Natural killer cell (primary cell): ENCODE measurements around the gene SLC12A6. TPM values are rescaled to one million over a fixed set of nuclear protein-coding genes. Genes with fewer than 3 reads are reported as not detected.

Experiments used
- ATAC-seq, 3 donors: fragments of 150-1000 bp in 2 of 3; fragments of 200-7000 bp in 1 of 3; cut with Tn5 transposase; 1 replicate in 1 of 3; 2 replicates in 2 of 3; pipeline ENCODE4 v1.10.0; 2021; ENCODE audit warnings: mild to moderate bottlenecking in 2 of 3, moderate library complexity in 2 of 3
- DNase-seq, 2 donors: peaks; one replicate each; pipeline versions ENCODE4 v3.0.0 to v3.0.0-alpha.2; 2013 to 2021; ENCODE audit warnings: mixed read lengths in 1 of 2
- H3K27ac ChIP-seq: one replicate; pipeline ENCODE4 v1.5.1; 2013; ENCODE audit warnings: mild to moderate bottlenecking, low read length
- H3K27me3 ChIP-seq: one replicate; pipeline ENCODE4 v1.6.1; 2013; ENCODE audit warnings: low read length; ENCODE audit not compliant: control insufficient read depth, insufficient read depth
- H3K36me3 ChIP-seq: one replicate; pipeline ENCODE4 v1.6.1; 2013; ENCODE audit warnings: low read length; ENCODE audit not compliant: control insufficient read depth, insufficient read depth
- H3K4me1 ChIP-seq: one replicate; pipeline ENCODE4 v1.6.1; 2013; ENCODE audit warnings: low read length; ENCODE audit not compliant: control insufficient read depth, insufficient read depth
- H3K4me3 ChIP-seq: one replicate; pipeline ENCODE4 v1.5.1; 2013; ENCODE audit warnings: low read length
- H3K9me3 ChIP-seq: one replicate; pipeline ENCODE4 v1.6.1; 2013; ENCODE audit warnings: low read length; ENCODE audit not compliant: control insufficient read depth, insufficient read depth
- H3K27ac Mint-ChIP-seq, 2 donors: one replicate each; pipeline ENCODE4 v1.8.0; 2022; ENCODE audit warnings: mild to moderate bottlenecking in 2 of 2, mixed read lengths in 2 of 2, moderate library complexity in 1 of 2
- H3K27me3 Mint-ChIP-seq, 2 donors: one replicate each; pipeline ENCODE4 v1.8.0; 2022; ENCODE audit warnings: low read depth in 2 of 2, mixed read lengths in 2 of 2
- H3K36me3 Mint-ChIP-seq: one replicate; pipeline ENCODE4 v1.8.0; 2022; ENCODE audit warnings: mixed read lengths
- H3K4me1 Mint-ChIP-seq, 2 donors: one replicate each; pipeline ENCODE4 v1.8.0; 2022; ENCODE audit warnings: mixed read lengths in 2 of 2
- H3K4me3 Mint-ChIP-seq: one replicate; pipeline ENCODE4 v1.8.0; 2022; ENCODE audit warnings: mild to moderate bottlenecking, moderate library complexity, mixed read lengths
- H3K9me3 Mint-ChIP-seq, 2 donors: one replicate each; pipeline ENCODE4 v1.8.0; 2022; ENCODE audit warnings: mixed read lengths in 2 of 2
- CTCF ChIP-seq: fragments of 200-600 bp; IDR thresholded peaks from one replicate; pipeline ENCODE4 v1.8.0; 2022; ENCODE audit warnings: antibody characterized with exemption
- WGBS: methylation state at CpG from one replicate; pipeline ENCODE4 v1.1.7; 2013; ENCODE audit warnings: missing lambda C conversion rate; ENCODE audit not compliant: insufficient coverage; 5-methylcytosine and 5-hydroxymethylcytosine counted together
- intact Hi-C: fragments of 100-400 bp; cut with micrococcal nuclease; formaldehyde crosslinking; loops from one replicate; pipeline ENCODE4 v1.14.2; 2022
- total RNA-seq, 4 donors: library from RNA; stranded (reverse); fragments of 120-200 nt in 1 of 4; gene quantifications; one replicate each; pipeline versions ENCODE4 v1.2.3 to v1.2.4, GENCODE V29; 2013 to 2022

The SLC12A6 gene
- total RNA-seq, 3 donors from 2014 or later (not counting 1 experiment from before 2014, with no cell fraction given) = 56.1 to 82.9 (median 79.5) TPM

- Mint-ChIP-seq H3K9me3 (no peaks in the 10 kb centered on the region), H3K4me1 (peaks cover 21 to 25% of the 10 kb centered on the region in 2 donors), H3K27ac (no peak overlapping the region), H3K36me3 (peaks cover 5% of the 10 kb centered on the region), H3K27me3 (no peaks in the 10 kb centered on the region), H3K4me3 (no peak overlapping the region)
- TF ChIP-seq CTCF = no peak
- DNase-seq = no peak
- intact Hi-C loops = no loop called here
- Histone ChIP-seq H3K4me3 (no peak overlapping the region), H3K4me1 (no peaks in the 10 kb centered on the region), H3K27ac (no peak overlapping the region), H3K36me3 (no peaks in the 10 kb centered on the region), H3K9me3 (no peaks in the 10 kb centered on the region), H3K27me3 (no peaks in the 10 kb centered on the region)
- WGBS = 80% methylated on average over 1 of the region's 1 CpG
- no peak for ATAC-seq
Measured at GRCh38 chr15:34311563-34311962, 26.0 kb downstream of the SLC12A6 start.

- no peak for ATAC-seq
- Histone ChIP-seq H3K9me3 (no peaks in the 10 kb centered on the region), H3K4me3 (no peak overlapping the region), H3K27ac (no peak overlapping the region), H3K36me3 (no peaks in the 10 kb centered on the region), H3K4me1 (no peaks in the 10 kb centered on the region), H3K27me3 (no peaks in the 10 kb centered on the region)
- DNase-seq = no peak
- Mint-ChIP-seq H3K27me3 (no peaks in the 10 kb centered on the region), H3K36me3 (no peaks in the 10 kb centered on the region), H3K4me3 (no peak overlapping the region), H3K9me3 (no peaks in the 10 kb centered on the region), H3K27ac (no peak overlapping the region), H3K4me1 (peaks cover 0 to 25% of the 10 kb centered on the region in 2 donors)
- intact Hi-C loops = no loop called here
- TF ChIP-seq CTCF = no peak
Measured at GRCh38 chr15:34304613-34305012, 33.0 kb downstream of the SLC12A6 start.

DNA sequence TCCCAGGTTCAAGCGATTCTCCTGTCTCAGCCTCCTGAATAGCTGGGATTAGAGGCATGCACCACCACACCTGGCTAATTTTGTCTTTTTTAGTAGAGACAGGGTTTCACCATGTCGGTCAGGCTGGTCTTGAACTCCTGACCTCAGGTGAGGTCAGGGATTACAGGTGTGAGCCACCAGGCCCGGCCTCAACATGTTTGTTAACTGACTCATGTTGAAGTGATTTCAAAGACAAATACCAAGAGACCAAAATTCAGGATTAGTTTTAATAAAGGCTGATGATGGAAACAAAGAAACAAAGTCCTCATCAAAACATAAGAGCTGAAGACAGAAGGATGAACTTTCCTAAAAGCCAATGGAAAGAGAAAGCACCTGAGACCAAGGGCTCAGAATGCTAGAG is 36.5 kb downstream of the SLC12A6 start:
- intact Hi-C loops = no loop called here
- H3K27me3 Mint-ChIP-seq = no peaks in the 10 kb centered on the region
- no peak overlapping the region for H3K27ac Mint-ChIP-seq
- no peak for TF ChIP-seq CTCF
- H3K4me3 Mint-ChIP-seq = no peak overlapping the region
- no peaks in the 10 kb centered on the region for H3K36me3 Mint-ChIP-seq
- H3K9me3 Mint-ChIP-seq = no peaks in the 10 kb centered on the region
- Histone ChIP-seq H3K4me1 (no peaks in the 10 kb centered on the region), H3K36me3 (no peaks in the 10 kb centered on the region), H3K27me3 (no peaks in the 10 kb centered on the region), H3K27ac (no peak overlapping the region), H3K9me3 (no peaks in the 10 kb centered on the region), H3K4me3 (no peak overlapping the region)
- ATAC-seq (no peak), DNase-seq (no peak)
- WGBS = 95% methylated on average over 3 of the region's 3 CpGs
- peaks cover 7 to 41% of the 10 kb centered on the region in 2 donors for H3K4me1 Mint-ChIP-seq

DNA sequence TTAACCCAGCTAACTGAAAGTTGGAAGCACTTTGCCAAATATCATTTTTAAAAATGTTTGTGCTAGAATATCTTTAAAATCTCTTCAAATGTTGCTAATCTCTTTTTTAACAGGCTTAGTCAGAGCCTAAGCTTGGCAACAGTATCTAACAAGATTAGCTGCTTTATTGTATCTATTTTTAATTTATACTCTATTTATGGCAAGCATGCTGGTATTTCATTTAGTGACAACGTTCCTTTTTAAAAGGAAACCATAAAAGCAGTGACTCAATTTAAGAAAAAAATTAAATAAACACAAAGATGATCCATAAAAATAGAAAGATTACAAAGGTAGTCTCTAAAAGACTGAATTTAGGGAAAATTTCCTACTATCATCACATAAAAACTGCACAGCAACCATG is 40.5 kb downstream of the SLC12A6 start:
- no CpG with 5 or more reads among the region's 1 CpG for WGBS
- peaks cover 7 to 24% of the 10 kb centered on the region in 2 donors for H3K4me1 Mint-ChIP-seq
- intact Hi-C loops = no loop called here

More for the DNA sequence above, 40.5 kb downstream of the SLC12A6 start:
- Histone ChIP-seq H3K27me3 (no peaks in the 10 kb centered on the region), H3K4me1 (no peaks in the 10 kb centered on the region), H3K9me3 (no peaks in the 10 kb centered on the region), H3K27ac (no peak overlapping the region), H3K4me3 (no peak overlapping the region), H3K36me3 (no peaks in the 10 kb centered on the region)
- Mint-ChIP-seq H3K27ac (no peak overlapping the region), H3K4me3 (no peak overlapping the region), H3K9me3 (no peaks in the 10 kb centered on the region), H3K27me3 (no peaks in the 10 kb centered on the region), H3K36me3 (no peaks in the 10 kb centered on the region)
- TF ChIP-seq CTCF = no peak
- ATAC-seq = no peak
- no peak for DNase-seq
